Measurements from ENCODE around the gene TPCN2. TPM values are rescaled to one million over a fixed set of nuclear protein-coding genes. Genes with fewer than 3 reads are reported as not detected.

The TPCN2 gene
- total and polyA plus RNA-seq, 2 of the 8 experiments (the other 6 are each of a cell fraction or from before 2014, with no cell fraction given): 9.7 to 18.6 TPM

- Histone ChIP-seq H2BK5ac (ENCODE audit: low read depth, low read length) (no peak overlapping the region), H3K36me3 (ENCODE audit: control insufficient read depth in 2 of 4, insufficient read depth in 4 of 4, low read length in 3 of 4) (no peaks in the 10 kb centered on the region), H4K91ac (replicated peaks; ENCODE audit: insufficient read length, low read length) (no peak overlapping the region), H2BK12ac (ENCODE audit: low read depth, low read length) (no peak overlapping the region), H3K4ac (replicated peaks; ENCODE audit: insufficient read length, low read depth, low read length) (no peak overlapping the region), H3K4me2 (ENCODE audit: insufficient read depth in 1 of 2, low read depth in 2 of 2, low read length in 2 of 2) (no peak overlapping the region), H3K4me1 (replicated peaks in 1 of 4; ENCODE audit: control insufficient read depth in 3 of 4, insufficient read depth in 4 of 4, low read length in 3 of 4) (peaks cover 0 to 7% (median 1%) of the 10 kb centered on the region in 4 experiments; a peak in 3 of 7 replicates), H4K5ac (ENCODE audit: insufficient read length, low read depth, low read length) (no peak overlapping the region), H3K9ac (replicated peaks in 1 of 4; ENCODE audit: extremely low read depth in 1 of 4, low read depth in 3 of 4, low read length in 3 of 4) (no peak overlapping the region), H3K18ac (ENCODE audit: extremely low read depth, low read length) (no peak overlapping the region), H3K27me3 (replicated peaks in 1 of 4; ENCODE audit: control insufficient read depth in 3 of 4, extremely low read depth in 1 of 4, insufficient read depth in 3 of 4, low read length in 3 of 4) (no peaks in the 10 kb centered on the region), H2BK20ac (ENCODE audit: low read length) (no peak overlapping the region), H4K20me1 (replicated peaks in 1 of 2; ENCODE audit: control insufficient read depth in 1 of 2, insufficient read depth in 2 of 2, low read length in 2 of 2) (no peaks in the 10 kb centered on the region), H3K9me3 (ENCODE audit: insufficient read depth in 2 of 2, low read depth in 1 of 2, low read length in 1 of 2) (peaks cover 0 to 8% of the 10 kb centered on the region in 2 experiments; a peak in 1 of 4 replicates), H3K27ac (ENCODE audit: low read depth, low read length) (no peak overlapping the region), H3K79me2 (ENCODE audit: control insufficient read depth in 1 of 2, insufficient read depth in 2 of 2, low read length in 2 of 2) (no peaks in the 10 kb centered on the region), H3K23ac (ENCODE audit: insufficient read length) (no peak overlapping the region), H3K14ac (ENCODE audit: insufficient read length) (no peak overlapping the region), H2AK5ac (ENCODE audit: low read depth, low read length) (no peak overlapping the region), H2AFZ (ENCODE audit: low read length) (no peak overlapping the region), H3K23me2 (ENCODE audit: low read depth, low read length) (no peaks in the 10 kb centered on the region), H2BK15ac (ENCODE audit: low read length) (no peak overlapping the region), H3K4me3 (ENCODE audit: extremely low read depth in 1 of 4, insufficient read depth in 2 of 4, low read depth in 3 of 4, low read length in 4 of 4) (no peak overlapping the region), H4K8ac (ENCODE audit: extremely low read depth, insufficient read depth, low read length) (no peak overlapping the region), H3K79me1 (ENCODE audit: low read depth, low read length) (no peaks in the 10 kb centered on the region), H2BK120ac (replicated peaks; ENCODE audit: low read depth, low read length) (no peak overlapping the region), H3K56ac (replicated peaks; ENCODE audit: insufficient read length, low read depth, low read length) (no peak overlapping the region)
- TF ChIP-seq CHD1 (IDR thresholded peaks at IDR 0.05; ENCODE audit: low read depth, low read length) (no peak), E2F6 (IDR thresholded peaks at IDR 0.05) (0 out of 2 replicates have a peak, but pooled peaks have one; percentile 44)
- ChIA-PET CTCF (ENCODE audit: partially characterized antibody) (interaction anchor here (1.4 kb wide), 1 partner anchor 39 kb away, joined by 6 read pairs; no protein-coding TSS in a partner anchor), POLR2A (ENCODE audit: partially characterized antibody) (no interaction called here)
- FAIRE-seq: no peak
- WGBS, 2 experiments (ENCODE audit: extremely low coverage in 1 of 2, insufficient coverage in 1 of 2, insufficient read length in 1 of 2, insufficient replicate concordance in 2 of 2, low coverage in 1 of 2, low lambda C conversion rate in 2 of 2, missing lambda C conversion rate in 1 of 2): 86% methylated on average over 6 of the region's 6 CpGs; no CpG with 5 or more reads in 1 of the 2 experiments
- no peak for DNase-seq (ENCODE audit: low read depth in 1 of 2, low spot score in 2 of 2)
These were observed 122.0 kb downstream of the TPCN2 start for GRCh38 chr11:69170704-69171103.
